ENCODE measurements around the gene SLC17A4.

The SLC17A4 gene

DNA sequence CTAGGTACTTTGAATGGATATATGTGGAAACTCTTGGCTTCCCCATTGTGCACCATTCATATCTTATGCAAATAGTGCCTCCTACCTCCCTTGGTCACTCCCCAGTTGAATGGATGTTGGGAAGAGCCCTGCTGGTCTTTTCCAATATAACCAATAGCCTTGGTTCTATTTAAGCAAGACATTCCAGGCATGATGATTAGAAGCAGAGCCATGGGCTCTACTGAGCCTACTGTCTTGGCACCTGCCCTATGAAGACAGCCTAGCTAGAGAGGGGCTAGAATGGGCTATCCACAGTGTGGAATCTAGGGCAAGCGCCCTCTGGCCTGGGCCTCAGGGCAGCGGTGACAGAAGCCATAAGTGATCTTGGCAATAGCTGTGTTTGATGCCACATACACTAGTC is 61.7 kb downstream of the SLC17A4 start:
- no peak for DNase-seq (ENCODE audit: low read depth)

DNA sequence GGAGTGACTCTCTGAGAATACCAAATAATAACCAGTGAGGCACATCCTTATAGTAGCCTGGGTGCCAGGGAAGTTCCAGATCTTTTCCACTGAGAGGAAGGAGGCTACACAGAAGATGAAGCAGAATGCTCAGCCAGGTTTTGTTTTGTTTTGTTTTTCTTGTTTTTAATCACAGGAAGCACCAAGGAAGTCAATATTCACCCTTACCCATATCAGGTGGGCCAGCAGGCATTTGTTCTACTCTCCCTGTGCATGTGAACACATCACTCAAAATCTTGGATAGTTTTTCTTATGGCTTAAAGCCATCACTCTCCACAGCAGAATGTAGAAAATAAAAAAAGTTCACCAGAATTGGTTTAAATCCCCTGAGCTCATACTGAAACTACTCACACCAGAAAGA is 66.8 kb downstream of the SLC17A4 start:
- no peak for DNase-seq (ENCODE audit: low read depth)

DNA sequence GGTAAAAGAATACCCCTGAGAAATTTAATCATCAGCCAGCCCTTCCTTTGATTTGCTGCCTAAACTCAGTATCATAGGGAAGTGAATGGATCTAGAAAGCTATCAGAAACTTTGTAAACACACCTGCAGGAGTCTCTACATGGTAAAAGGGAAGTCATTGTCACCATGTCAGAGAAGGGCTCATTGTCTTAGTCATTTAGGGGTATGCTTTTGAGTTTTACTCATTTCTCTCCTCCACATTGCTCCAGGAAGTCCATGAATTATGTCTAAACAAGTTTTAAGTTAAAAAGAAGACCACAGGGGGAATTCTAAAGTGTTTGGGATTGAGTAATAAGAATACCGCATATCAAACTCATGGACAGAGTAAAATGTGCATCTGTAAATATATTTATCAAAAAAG is 74.8 kb downstream of the SLC17A4 start:
- DNase-seq (ENCODE audit: low read depth), result no peak

DNA sequence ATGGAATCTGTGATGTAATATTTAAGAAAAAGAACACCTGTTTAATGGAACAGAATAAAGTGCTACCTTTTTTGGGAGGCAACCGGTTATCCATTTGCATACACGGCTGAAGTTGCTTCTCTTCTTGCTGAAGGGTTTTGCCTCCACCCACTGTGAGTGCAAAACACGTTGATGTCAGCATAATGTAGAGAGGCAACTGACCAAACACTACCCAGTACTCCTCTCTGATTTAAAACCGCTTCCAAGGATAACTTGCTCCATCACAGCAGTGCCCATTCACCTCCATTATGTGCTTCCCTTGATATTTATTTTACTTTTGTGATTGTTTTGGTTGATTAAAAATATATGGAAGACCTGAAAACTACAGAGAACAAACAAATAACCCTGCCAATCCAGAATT is 75.9 kb downstream of the SLC17A4 start:
- DNase-seq (ENCODE audit: low read depth), result no peak
